Testis (tissue), 2 donors: Measurements from ENCODE around the gene ANXA9.

Experiments used
- POLR2A ChIP-seq: fragments of 450-650 bp; IDR thresholded peaks from one replicate; pipeline ENCODE4 v1.6.1; 2017; ENCODE audit warnings: antibody characterized with exemption, mild to moderate bottlenecking, moderate library complexity
- TF ChIP-seq, protein P1 (sequence below), 3 experiments: fragments of 450-650 bp in 2 of 3; fragments of 200-600 bp in 1 of 3; sonication (generic) in 1 of 3; IDR thresholded peaks; one replicate each; pipeline ENCODE4 v1.5.1; 2016 to 2019; ENCODE audit warnings: antibody characterized with exemption in 3 of 3, mild to moderate bottlenecking in 2 of 3, moderate library complexity in 1 of 3

DNA sequence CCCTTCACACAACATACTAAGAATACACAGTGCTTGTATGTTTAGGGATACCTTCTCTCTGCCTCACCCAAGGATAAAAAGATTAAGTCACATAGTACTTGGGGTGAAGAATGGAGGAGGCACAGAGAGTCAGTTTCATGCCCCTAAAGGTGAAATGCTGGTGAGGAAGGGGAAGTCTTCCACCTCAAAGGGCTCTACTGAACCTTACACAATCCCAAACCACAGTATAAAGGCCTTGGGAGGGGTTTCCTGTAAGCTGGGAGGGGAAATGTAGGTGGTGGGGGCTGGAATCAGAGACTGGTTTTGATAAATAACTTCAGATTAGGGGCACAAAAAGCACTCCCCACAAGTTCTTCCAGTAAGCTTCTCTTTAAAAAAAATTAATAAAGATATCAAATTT is 21.1 kb downstream of the ANXA9 start:
- TF ChIP-seq, protein P1, sequence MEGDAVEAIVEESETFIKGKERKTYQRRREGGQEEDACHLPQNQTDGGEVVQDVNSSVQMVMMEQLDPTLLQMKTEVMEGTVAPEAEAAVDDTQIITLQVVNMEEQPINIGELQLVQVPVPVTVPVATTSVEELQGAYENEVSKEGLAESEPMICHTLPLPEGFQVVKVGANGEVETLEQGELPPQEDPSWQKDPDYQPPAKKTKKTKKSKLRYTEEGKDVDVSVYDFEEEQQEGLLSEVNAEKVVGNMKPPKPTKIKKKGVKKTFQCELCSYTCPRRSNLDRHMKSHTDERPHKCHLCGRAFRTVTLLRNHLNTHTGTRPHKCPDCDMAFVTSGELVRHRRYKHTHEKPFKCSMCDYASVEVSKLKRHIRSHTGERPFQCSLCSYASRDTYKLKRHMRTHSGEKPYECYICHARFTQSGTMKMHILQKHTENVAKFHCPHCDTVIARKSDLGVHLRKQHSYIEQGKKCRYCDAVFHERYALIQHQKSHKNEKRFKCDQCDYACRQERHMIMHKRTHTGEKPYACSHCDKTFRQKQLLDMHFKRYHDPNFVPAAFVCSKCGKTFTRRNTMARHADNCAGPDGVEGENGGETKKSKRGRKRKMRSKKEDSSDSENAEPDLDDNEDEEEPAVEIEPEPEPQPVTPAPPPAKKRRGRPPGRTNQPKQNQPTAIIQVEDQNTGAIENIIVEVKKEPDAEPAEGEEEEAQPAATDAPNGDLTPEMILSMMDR (IDR thresholded peaks at IDR 0.05), result no peak
- no peak for TF ChIP-seq POLR2A
